WTC11 (cell line): Measurements from ENCODE around the gene ZNF276. TPM values are rescaled to one million over a fixed set of nuclear protein-coding genes. Genes with fewer than 3 reads are reported as not detected.

Experiments
- ATAC-seq: fragments of 200-7000 bp; cut with Tn5 transposase; 2 replicates; pipeline ENCODE4 v1.10.0; 2021; ENCODE audit warnings: mild to moderate bottlenecking, moderate library complexity
- CTCF ChIA-PET: fragments of 300-600 bp; sonication (Branson Sonifier 250); formaldehyde crosslinking; loops from one replicate; lab custom pipeline; 2021; ENCODE audit warnings: antibody characterized with exemption; lab: Charles Lee
- POLR2A ChIA-PET: fragments of 350-600 bp; sonication (Branson Sonifier 250); formaldehyde crosslinking; loops from one replicate; lab custom pipeline; 2021; ENCODE audit warnings: antibody characterized with exemption; lab: Charles Lee
- DNase-seq: peaks from one replicate; pipeline ENCODE4 v3.0.0; 2021; ENCODE audit warnings: low spot score
- H3K27ac Mint-ChIP-seq: 2 replicates; pipeline ENCODE4 v1.8.0; 2021; ENCODE audit warnings: mixed read lengths
- H3K27me3 Mint-ChIP-seq: 2 replicates; pipeline ENCODE4 v1.8.0; 2021; ENCODE audit warnings: low read depth, mild to moderate bottlenecking, moderate library complexity, mixed read lengths
- H3K36me3 Mint-ChIP-seq: 2 replicates; pipeline ENCODE4 v1.8.0; 2021; ENCODE audit warnings: mixed read lengths
- H3K4me1 Mint-ChIP-seq: 2 replicates; pipeline ENCODE4 v1.8.0; 2022; ENCODE audit warnings: mixed read lengths
- H3K4me3 Mint-ChIP-seq: 2 replicates; pipeline ENCODE4 v1.8.0; 2021; ENCODE audit warnings: mild to moderate bottlenecking, moderate library complexity, mixed read lengths
- H3K9me3 Mint-ChIP-seq: 2 replicates; pipeline ENCODE4 v1.8.0; 2021; ENCODE audit warnings: mixed read lengths
- ATF3 ChIP-seq: sonication (generic); formaldehyde crosslinking; conservative IDR thresholded peaks from 2 replicates; pipeline ENCODE4 v1.8.1; 2022; ENCODE audit warnings: mild to moderate bottlenecking, missing genetic modification reagents
- CBFB ChIP-seq: sonication (generic); formaldehyde crosslinking; IDR thresholded peaks from 2 replicates; pipeline ENCODE4 v1.8.1; 2022; ENCODE audit warnings: mild to moderate bottlenecking, low read depth, missing genetic modification reagents
- ETV6 ChIP-seq: sonication (generic); formaldehyde crosslinking; IDR thresholded peaks from 2 replicates; pipeline ENCODE4 v1.8.1; 2022; ENCODE audit warnings: mild to moderate bottlenecking, missing genetic modification reagents
- GABPB1 ChIP-seq: sonication (generic); formaldehyde crosslinking; IDR thresholded peaks from 2 replicates; pipeline ENCODE4 v1.8.1; 2023; ENCODE audit warnings: mild to moderate bottlenecking, missing genetic modification reagents
- KAT7 ChIP-seq: sonication (generic); formaldehyde crosslinking; IDR thresholded peaks from 2 replicates; pipeline ENCODE4 v1.8.1; 2023; ENCODE audit warnings: missing genetic modification reagents, mild to moderate bottlenecking, borderline replicate concordance
- PREB ChIP-seq: sonication (generic); formaldehyde crosslinking; IDR thresholded peaks from 2 replicates; pipeline ENCODE4 v1.8.1; 2022; ENCODE audit warnings: mild to moderate bottlenecking, missing genetic modification reagents, moderate library complexity, borderline replicate concordance
- STAT6 ChIP-seq: sonication (generic); formaldehyde crosslinking; conservative IDR thresholded peaks from 2 replicates; pipeline ENCODE4 v1.8.1; 2023; ENCODE audit warnings: mild to moderate bottlenecking, low read depth, missing genetic modification reagents, moderate library complexity
- TCF7 ChIP-seq: sonication (generic); formaldehyde crosslinking; IDR thresholded peaks from 2 replicates; pipeline ENCODE4 v1.8.0; 2022; ENCODE audit warnings: mild to moderate bottlenecking, low read depth, missing genetic modification reagents, moderate library complexity
- total RNA-seq: library from RNA; stranded (reverse); gene quantifications from 3 replicates; pipeline ENCODE4 v1.2.3, GENCODE V29; 2021
- TF ChIP-seq, protein P1 (sequence below): fragments of 250-450 bp; sonication (Bioruptor Pico); IDR thresholded peaks from 2 replicates; pipeline ENCODE4 v1.9.0; 2021; ENCODE audit warnings: mild to moderate bottlenecking
- TF ChIP-seq, protein P2 (sequence below): sonication (generic); formaldehyde crosslinking; IDR thresholded peaks from 2 replicates; pipeline ENCODE4 v1.8.0; 2023; ENCODE audit warnings: missing genetic modification reagents, mild to moderate bottlenecking, borderline replicate concordance
- TF ChIP-seq, protein P3 (sequence below): sonication (generic); formaldehyde crosslinking; IDR thresholded peaks from 2 replicates; pipeline ENCODE4 v1.8.0; 2023; ENCODE audit warnings: missing genetic modification reagents

The ZNF276 gene
- total RNA-seq, 1 experiment from 2014 or later: 16.6 TPM

DNA sequence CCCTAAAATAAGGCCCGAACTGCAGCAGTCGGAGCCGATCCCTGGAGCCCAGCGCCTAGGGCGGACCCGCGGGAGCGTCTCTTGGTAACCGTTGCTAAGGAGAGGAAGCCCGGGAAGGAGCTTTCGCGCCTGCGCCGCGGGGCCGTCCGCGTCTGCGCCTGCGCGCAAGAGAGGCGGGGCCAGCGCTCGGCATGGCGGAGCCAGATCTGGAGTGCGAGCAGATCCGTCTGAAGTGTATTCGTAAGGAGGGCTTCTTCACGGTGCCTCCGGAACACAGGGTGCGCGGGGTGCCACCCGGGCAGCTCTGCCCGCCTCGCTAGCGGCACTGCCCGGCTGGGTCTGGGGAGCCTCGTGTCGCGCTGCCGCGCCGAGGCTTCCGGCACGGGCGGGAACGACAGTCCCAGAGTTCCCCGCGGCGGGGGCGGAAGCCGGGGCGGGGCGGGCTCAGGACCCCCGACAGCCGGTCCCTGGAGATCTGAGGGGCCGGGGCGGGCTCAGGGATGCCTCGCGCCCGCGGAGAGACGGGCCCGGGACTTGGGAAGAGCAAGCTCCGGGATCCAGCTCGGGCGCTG lies 34.7 kb upstream of the ZNF276 start, which contains the start of gene CDK10 (continued):
- TF ChIP-seq, protein P1, sequence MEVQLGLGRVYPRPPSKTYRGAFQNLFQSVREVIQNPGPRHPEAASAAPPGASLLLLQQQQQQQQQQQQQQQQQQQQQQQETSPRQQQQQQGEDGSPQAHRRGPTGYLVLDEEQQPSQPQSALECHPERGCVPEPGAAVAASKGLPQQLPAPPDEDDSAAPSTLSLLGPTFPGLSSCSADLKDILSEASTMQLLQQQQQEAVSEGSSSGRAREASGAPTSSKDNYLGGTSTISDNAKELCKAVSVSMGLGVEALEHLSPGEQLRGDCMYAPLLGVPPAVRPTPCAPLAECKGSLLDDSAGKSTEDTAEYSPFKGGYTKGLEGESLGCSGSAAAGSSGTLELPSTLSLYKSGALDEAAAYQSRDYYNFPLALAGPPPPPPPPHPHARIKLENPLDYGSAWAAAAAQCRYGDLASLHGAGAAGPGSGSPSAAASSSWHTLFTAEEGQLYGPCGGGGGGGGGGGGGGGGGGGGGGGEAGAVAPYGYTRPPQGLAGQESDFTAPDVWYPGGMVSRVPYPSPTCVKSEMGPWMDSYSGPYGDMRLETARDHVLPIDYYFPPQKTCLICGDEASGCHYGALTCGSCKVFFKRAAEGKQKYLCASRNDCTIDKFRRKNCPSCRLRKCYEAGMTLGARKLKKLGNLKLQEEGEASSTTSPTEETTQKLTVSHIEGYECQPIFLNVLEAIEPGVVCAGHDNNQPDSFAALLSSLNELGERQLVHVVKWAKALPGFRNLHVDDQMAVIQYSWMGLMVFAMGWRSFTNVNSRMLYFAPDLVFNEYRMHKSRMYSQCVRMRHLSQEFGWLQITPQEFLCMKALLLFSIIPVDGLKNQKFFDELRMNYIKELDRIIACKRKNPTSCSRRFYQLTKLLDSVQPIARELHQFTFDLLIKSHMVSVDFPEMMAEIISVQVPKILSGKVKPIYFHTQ (CRISPR knock-in tag): no peak
- TF ChIP-seq, protein P2, sequence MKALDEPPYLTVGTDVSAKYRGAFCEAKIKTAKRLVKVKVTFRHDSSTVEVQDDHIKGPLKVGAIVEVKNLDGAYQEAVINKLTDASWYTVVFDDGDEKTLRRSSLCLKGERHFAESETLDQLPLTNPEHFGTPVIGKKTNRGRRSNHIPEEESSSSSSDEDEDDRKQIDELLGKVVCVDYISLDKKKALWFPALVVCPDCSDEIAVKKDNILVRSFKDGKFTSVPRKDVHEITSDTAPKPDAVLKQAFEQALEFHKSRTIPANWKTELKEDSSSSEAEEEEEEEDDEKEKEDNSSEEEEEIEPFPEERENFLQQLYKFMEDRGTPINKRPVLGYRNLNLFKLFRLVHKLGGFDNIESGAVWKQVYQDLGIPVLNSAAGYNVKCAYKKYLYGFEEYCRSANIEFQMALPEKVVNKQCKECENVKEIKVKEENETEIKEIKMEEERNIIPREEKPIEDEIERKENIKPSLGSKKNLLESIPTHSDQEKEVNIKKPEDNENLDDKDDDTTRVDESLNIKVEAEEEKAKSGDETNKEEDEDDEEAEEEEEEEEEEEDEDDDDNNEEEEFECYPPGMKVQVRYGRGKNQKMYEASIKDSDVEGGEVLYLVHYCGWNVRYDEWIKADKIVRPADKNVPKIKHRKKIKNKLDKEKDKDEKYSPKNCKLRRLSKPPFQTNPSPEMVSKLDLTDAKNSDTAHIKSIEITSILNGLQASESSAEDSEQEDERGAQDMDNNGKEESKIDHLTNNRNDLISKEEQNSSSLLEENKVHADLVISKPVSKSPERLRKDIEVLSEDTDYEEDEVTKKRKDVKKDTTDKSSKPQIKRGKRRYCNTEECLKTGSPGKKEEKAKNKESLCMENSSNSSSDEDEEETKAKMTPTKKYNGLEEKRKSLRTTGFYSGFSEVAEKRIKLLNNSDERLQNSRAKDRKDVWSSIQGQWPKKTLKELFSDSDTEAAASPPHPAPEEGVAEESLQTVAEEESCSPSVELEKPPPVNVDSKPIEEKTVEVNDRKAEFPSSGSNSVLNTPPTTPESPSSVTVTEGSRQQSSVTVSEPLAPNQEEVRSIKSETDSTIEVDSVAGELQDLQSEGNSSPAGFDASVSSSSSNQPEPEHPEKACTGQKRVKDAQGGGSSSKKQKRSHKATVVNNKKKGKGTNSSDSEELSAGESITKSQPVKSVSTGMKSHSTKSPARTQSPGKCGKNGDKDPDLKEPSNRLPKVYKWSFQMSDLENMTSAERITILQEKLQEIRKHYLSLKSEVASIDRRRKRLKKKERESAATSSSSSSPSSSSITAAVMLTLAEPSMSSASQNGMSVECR (CRISPR knock-in tag): peak; percentile 73; the same call in 1 of the 2 replicates
- TF ChIP-seq CBFB (CRISPR knock-in tag) (no peak), ETV6 (peak; percentile 91), ATF3 (CRISPR knock-in tag) (no peak)
- TF ChIP-seq, all 79 proteins: peak for 25

DNA sequence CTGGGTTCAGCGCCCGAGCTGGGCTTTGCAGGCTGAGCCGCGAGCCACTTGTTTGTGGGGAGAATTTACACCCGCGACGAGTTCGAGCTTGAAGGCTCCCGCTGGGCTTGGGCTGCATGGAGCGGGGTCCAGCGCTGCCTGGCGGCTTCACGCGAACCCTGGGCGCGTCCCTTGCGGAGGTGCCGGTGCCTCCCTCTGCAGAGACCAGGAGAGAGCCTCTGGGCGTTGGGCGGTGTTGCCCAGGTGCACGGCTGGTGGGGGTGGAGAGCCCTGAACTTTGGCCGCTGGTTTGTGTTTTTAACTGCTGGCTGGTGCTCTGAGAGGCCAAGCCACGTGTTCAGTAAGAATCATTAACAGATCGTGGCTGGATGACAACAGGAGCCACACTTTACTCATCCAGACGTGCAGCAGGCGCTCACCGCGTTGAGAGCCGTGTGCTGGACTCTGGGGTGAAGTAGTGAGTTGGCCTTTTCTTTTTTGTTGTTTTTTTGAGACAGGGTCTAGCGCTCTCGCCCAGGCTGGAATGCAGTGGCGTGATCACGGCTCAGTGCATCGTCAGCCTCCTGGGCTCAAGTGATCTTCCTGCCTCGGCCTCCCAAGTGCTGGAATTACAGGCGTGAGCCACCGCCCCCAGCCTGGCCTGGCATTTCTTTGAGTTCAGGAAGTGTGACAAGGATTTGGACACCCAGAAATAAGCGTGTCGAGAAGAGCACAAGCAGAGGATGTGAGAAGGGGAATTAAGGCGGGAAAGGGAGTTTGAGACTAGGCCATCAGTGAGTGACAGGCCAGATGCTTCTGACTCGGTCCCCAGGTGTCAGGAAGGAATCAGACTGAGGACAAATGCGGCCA lies 34.0 kb upstream of the ZNF276 start:
- POLR2A ChIA-PET: interaction anchor here (0.9 to 1.5 kb wide), 4 partner anchors 8 to 13 kb away, joined by 3 to 11 read pairs (median 5); no protein-coding TSS in a partner anchor
- TF ChIP-seq, protein P3, sequence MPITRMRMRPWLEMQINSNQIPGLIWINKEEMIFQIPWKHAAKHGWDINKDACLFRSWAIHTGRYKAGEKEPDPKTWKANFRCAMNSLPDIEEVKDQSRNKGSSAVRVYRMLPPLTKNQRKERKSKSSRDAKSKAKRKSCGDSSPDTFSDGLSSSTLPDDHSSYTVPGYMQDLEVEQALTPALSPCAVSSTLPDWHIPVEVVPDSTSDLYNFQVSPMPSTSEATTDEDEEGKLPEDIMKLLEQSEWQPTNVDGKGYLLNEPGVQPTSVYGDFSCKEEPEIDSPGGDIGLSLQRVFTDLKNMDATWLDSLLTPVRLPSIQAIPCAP (CRISPR knock-in tag): no peak
- TF ChIP-seq KAT7 (CRISPR knock-in tag) (peak; percentile 36; the same call in 1 of the 2 replicates), PREB (CRISPR knock-in tag) (peak; percentile 20; the same call in 1 of the 2 replicates), GABPB1 (CRISPR knock-in tag) (peak; percentile 86), STAT6 (no peak), TCF7 (CRISPR knock-in tag) (0 out of 2 replicates have a peak, but pooled peaks have one; percentile 3)
- TF ChIP-seq, all 79 proteins: peak for 4
- no peak for DNase-seq
- CTCF ChIA-PET: interaction anchor here (1.0 to 1.8 kb wide), 5 partner anchors 13 to 130 kb away, joined by 3 to 19 read pairs (median 6); partner anchors contain the start of gene SPATA2L
- H3K4me3 Mint-ChIP-seq: peak overlapping the region; percentile 85
- H3K36me3 Mint-ChIP-seq: peaks cover 58% of the 10 kb centered on the region
- peaks cover 31% of the 10 kb centered on the region for H3K9me3 Mint-ChIP-seq
- peak; percentile 56 for ATAC-seq
- peak overlapping the region; percentile 87; the same call in 1 of the 2 replicates for H3K27ac Mint-ChIP-seq
- H3K27me3 Mint-ChIP-seq: peaks cover 3% of the 10 kb centered on the region; the same call in 1 of the 2 replicates
- H3K4me1 Mint-ChIP-seq: peaks cover 7% of the 10 kb centered on the region
